Hindlimb muscle (tissue), 1 donor: Measurements from ENCODE around the gene CXCL8. TPM values are rescaled to one million over a fixed set of nuclear protein-coding genes. Genes with fewer than 3 reads are reported as not detected.

Experiments
- DNase-seq: peaks from one replicate; pipeline ENCODE4 v3.0.0-alpha.2; 2013
- polyA plus RNA-seq: library from polyadenylated mRNA; unstranded; fragments of 120-200 nt; gene quantifications from one replicate; pipeline ENCODE4 v1.2.1, GENCODE V29; 2013; ENCODE audit not compliant: insufficient read length

Gene CXCL8
- polyA plus RNA-seq, 1 donor = 2.3 TPM

DNA sequence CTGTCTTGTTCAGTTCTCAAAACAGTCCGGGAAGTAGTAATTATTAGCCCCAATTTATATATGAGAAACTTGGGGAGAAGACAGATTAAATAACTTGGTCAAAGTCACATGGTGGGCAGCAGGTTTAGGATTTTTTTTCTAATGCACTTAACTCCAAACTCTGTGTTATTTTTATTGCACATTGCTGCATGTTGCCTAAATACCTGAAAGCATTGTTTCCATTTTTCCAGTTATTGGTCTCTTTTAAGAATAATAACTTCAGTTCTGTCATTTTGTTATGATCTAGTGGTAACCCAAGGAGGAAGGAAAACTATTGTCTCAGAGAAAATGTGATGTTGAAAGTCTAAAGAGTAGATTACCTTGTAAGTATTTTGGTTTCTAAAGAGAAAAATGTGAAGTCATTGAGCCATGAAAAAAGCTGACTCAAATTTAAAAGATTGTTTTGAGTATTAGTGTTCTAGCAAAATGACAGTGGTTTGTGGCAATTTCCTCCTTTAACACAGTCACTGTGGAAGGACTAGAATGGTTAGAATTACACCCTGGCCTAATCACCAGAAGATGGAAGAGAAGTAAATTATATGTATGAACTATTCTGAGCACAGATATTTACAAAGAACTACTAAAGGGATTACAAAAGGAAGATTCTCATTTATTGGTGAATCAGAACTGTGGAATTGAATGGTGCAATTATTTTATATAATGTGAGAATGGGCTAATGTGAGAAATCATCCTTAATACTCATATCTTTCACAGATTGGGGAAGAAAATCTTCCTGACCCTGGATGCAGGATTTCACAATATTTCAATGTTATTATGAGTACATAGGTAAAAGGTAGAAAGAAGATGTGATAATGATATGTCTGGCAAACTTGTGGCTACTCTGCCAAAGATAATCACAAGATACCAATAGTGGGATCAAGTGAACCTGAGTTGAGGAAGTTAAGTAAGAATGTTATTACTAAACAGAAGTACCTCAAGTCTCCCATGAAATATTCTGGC is 21.7 kb upstream of the CXCL8 start:
- no peak for DNase-seq

DNA sequence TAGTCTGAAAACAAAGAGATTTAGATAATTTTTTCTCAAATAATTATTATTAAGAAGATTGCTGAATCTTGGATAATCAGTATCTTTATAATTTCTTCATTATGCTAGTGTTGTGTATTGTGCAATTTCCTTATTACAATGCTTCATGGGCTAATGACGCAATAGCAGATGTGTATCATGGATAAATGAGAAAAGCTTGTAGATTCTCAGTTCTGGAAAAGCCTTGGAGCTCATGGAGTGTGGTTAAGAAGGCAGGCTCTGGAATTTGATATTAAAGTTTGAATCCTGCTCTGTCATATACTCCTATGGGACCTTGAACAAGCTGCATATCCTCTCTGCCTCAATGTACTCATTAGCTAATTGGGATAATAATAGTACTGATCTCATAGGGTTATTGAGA is 18.9 kb upstream of the CXCL8 start:
- no peak for DNase-seq

DNA sequence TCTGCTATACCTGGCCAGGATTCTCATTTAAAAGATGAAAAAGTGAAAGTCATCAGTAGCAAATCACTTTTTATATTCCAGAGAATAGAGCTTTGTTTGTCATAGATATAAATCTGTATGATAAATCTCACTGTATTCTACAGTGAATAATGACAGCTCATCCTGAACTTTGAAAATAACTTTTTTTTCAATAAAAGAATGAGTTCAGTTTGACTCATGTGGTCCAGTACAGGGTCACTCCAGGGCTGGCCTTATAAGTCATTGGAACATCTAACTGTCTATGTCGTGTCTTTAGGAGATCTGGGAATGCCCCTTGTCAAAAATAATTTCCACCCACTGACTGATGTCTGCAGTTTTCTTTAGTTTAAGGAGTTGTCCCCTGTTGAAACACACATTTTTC is 18.5 kb upstream of the CXCL8 start:
- DNase-seq = no peak

DNA sequence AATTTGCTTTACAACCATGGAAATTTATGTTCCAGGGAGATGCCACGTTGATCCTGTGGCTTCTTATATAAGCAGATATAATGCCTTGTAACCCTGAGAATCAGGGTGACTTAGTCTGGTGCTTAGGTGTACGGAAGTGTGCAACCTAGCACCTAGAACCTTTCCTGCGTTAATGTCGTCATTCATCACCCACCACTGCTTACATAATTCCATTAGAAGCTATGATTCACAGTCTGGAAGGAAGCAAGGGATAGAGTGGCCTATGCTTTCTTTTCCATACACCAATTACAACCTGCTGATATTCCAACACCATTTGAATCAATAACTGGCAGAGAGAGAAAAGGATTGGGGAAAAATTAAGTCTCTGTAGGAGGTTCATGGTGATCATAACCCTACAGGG is 17.3 kb upstream of the CXCL8 start:
- DNase-seq = no peak

DNA sequence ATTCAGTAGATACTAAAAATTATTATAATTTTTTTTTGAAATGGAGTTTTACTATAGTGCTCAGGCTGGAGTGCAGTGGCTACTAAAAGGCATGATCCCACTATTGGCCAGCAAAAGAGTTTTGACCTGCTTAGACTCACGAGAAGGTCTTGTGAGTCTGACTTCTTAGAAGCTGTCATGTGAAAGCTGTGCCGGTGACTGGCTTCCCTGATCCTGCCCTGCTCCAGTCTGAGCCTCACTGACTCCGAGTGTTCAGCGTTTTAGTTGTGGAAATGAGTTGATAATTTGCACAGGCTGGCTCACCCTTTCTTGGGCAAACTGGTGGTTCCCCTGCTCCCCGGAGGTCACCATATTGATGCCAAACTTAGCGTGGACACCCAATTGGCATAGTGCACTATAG is 16.4 kb upstream of the CXCL8 start:
- DNase-seq = no peak

DNA sequence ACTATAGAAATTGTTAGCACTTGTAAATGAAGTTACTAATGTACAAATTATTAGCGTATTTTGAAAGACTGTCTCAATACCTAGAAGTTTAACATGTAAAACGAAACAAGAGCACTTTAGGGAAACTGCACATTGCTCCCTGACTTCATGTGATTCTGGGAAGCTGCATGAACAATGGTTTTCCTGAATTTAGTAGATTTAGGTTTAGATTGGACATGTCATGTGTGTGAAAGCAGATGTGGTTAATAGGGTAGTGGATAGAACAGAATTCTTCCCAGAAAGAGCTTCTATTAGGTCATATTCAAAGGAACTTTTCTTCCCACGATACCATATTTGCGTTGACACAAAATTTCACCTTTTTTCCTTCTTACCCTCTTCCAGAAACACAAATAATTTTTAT is 14.9 kb upstream of the CXCL8 start:
- DNase-seq = no peak

DNA sequence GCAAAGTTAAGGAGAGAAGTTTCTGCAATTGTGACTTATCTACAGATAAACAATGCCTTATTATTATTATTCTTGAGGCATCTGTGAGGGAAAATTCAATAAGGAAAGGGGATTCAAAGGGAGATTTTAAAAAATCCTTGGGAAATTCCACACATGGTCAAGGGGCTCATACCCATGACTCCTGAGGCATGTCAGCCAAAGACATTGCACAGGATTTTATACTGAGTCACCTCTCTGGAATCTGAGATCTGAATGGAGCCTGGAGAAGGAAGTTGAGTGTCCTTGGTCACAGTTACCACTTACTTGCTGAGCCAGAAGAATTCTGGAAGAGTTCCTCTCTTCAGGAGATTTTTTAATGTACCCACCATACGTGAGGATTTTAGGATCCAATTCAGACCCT is 14.4 kb upstream of the CXCL8 start:
- DNase-seq = no peak

DNA sequence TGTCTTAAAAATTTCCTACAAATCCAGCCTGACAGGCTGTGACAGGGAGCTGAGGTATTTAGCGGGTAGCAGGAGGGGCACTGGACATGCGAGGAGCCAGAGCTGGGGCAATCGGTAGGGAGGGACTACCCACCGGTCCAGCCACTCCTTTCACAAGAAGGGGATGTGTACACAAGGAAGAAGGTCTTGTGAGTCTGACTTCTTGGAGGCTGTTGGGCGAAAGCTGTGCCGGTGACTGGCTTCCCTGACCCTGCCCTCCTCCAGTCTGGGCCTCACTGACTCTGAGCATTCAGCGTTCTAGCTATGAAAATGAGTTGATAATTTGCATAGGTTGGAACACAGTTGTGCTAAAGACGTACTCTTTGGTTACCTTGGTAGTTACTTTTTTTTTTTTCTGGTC is 12.7 kb upstream of the CXCL8 start:
- no peak for DNase-seq

DNA sequence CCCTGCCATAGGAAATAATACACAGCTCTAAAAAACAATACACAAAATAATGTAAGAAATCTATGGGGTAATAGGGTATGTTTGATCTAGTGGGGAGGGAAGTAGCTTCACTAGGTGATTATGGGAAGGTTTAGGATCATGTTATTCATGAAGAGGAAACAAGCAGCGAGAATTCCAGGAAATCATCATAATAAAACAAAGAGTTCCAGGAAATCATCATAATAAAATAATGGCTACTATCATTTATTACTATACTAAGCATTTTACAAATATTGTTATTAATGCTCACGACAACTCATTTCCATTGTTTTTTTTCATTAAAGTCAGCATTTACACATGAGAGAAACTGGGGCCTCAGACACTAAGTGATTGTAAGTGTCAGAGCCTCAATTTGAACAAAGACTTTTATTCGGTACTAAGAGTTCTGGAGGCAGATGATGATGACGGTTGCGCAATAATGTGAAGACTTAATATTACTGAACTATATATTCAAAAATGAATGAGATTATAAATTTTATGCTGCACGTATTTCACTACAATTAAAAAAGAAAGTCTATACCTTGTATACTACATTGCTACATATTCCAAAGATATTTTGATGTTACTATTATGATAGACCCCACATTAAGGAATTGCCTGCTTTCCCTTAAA is 12.2 kb upstream of the CXCL8 start:
- no peak for DNase-seq

DNA sequence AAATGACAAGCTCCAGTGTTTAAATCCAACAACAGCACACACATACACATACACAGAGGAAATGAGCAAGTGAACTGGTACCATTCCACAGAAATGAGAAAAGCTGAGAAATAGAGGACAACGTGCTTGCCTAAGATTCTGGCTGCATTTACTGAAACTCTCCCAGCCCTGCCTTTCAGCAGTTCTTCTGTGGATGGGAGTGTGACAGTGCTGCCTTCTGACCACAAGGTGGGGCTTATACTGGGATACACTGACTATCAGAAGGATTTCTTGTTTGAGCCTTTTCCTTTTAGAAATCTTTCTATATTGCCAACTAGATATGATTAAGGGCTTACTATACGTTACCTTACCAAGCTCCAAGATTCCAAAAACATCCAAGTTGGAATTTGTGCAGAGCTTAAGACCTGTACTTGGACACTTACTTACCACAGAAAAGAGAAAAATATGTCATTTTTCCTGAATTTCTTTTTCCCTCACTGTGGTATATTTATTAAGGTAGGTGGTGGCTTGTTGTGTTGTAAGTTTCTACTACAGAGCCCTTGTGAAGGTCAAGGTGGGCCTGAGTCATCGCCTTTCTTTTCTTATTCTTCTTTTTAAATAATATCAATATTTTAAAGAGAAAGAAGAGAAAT is 10.7 kb upstream of the CXCL8 start:
- DNase-seq = peak; percentile 45

DNA sequence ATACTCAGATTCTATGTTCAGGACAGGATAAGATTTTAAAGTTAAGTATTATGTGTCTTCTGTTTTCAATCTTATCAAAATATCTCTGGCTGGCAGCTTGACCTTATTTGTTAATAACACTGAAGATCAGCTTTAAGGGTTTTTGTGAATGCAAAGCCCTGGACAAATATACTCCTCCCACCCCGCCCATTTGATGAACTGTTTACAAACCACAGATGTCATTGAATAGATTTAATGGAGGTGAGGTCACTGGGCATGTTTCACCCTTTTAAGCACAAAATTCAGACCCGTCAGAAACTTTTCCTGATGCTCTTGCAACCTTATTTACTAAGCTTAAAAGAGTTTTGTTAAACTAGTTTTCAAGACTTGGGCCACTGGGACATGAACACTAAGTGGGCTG is 10.1 kb upstream of the CXCL8 start:
- DNase-seq = no peak

DNA sequence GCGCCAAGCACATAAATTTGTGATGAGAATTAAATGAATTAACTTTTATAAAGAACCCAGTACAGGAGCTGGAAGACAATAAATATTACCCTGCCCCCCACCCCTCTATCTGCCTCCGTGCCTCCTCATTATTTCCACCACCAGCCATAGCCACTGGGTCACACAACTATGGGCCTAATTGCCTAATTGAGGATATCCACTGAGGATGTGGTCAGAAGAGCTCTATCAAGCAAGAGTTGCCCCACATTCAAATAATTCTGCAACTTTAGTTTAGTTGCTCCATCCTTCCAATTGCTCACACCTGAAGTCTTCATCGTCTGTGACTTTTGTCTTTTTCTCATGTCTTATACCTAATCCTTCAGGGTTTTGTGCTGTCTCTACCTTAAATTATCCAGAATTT is 9.5 kb upstream of the CXCL8 start:
- DNase-seq = no peak

DNA sequence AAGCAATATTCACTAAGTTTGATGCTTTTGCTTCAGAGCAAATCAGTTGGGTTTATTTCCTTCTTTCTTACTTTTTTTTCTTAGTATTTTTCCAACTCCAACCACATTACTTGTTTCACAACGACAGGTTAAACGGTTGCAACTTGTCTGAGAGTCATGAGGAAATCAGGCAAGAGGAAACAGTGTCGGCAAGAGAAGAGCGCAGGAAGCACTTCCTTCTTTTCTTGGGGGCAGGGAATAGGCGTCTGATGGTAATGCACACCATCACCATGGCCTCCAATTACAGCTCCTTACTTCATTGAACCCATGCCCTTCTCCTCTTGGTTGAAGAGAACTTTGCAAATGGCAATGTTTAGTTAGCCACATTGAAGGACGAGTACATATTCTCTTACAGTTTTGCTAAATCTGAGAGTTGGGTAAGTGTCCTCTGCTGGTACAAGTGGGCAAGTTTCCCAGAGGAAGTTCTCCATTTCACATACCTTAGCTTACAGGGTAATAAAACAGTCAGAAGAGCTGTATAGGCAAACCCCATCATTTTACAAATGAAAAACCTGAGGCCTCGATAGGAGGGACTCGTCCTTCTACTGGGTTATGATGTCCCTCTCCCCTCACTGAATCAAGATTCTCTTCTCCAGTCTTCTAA is 8.3 kb upstream of the CXCL8 start:
- no peak for DNase-seq

DNA sequence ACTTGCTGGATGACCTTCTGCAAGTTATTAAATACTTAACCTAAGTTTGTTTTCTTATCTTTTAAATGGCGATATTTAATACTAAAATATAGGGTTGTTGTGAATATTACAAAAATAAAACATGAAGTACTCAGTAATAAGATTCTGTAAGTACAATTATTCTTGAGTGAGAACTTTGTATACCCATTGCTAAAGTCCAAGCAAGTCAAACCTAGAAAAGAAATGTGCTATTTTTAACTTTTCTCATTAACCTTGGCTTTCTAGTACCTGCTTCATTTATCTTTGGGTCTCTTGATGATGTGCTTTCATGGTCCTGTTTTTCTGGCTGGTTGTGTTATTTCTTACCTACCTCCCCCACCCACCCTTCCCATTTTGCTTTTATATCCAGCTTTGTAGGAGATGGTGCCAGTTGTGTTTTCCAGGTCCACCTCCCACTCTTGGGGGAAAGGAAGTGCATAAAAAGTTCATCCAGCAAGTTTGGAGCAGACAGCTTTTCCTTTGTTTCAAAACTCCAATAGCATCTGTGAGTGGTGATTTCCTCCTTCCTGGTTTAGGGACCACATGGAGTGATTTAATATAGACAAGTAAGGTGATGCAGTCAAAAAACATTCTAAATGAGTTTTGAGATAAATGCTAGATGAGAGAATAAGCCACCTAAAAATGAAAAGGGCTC is 7.5 kb upstream of the CXCL8 start:
- DNase-seq = no peak

DNA sequence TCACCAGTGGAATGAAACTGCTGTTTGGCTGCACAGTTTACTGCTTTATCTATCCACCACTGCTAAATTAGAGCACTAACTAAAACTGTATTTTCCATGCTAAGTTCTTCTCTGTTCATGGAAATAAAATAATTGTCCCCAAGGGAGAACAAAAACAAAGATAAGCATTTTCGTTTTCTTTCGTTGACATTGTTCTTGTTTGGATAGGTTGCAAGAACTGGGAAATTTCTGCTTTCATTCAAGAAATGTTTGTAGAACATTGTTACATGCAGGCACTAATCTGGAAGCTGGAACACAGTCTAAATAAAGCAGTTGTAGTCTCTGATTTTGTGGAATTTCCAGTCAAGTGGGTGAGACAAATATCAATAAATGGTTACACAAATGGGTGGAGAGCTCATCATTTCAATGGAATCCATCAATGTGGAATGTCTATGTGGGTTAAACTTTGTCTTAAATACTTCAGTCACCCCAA is 5.8 kb upstream of the CXCL8 start:
- DNase-seq = no peak

DNA sequence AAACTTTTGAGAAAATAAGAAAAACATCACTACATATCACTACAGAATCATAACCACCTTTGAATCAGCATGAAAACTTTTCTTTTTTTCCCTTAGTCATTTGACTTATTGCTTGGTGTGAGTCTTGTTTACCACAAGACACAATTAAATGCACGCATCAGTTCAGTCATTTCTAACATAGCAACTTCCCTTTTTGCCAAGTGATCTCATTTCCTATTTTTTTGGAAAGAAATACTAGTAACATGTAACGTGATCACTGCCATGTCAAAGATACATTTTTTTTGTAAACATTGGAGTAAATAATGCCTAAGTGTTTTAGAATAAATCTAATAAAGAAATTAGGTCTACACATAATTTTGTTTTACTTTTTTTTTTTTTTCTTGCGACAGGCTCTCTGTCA is 5.1 kb upstream of the CXCL8 start:
- no peak for DNase-seq

DNA sequence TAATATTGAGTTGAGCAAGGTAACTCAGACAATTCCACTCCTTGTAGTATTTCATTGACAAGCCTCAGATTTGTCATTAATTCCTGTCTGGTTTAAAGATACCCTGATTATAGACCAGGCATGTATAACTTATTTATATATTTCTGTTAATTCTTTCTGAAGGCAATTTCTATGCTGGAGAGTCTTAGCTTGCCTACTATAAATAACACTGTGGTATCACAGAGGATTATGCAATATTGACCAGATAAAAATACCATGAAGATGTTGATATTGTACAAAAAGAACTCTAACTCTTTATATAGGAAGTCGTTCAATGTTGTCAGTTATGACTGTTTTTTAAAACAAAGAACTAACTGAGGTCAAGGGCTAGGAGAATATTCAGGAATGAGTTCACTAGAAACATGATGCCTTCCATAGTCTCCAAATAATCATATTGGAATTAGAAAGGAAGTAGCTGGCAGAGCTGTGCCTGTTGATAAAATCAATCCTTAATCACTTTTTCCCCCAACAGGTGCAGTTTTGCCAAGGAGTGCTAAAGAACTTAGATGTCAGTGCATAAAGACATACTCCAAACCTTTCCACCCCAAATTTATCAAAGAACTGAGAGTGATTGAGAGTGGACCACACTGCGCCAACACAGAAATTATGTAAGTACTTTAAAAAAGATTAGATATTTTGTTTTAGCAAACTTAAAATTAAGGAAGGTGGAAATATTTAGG is 821 bp downstream of the CXCL8 start:
- no peak for DNase-seq

DNA sequence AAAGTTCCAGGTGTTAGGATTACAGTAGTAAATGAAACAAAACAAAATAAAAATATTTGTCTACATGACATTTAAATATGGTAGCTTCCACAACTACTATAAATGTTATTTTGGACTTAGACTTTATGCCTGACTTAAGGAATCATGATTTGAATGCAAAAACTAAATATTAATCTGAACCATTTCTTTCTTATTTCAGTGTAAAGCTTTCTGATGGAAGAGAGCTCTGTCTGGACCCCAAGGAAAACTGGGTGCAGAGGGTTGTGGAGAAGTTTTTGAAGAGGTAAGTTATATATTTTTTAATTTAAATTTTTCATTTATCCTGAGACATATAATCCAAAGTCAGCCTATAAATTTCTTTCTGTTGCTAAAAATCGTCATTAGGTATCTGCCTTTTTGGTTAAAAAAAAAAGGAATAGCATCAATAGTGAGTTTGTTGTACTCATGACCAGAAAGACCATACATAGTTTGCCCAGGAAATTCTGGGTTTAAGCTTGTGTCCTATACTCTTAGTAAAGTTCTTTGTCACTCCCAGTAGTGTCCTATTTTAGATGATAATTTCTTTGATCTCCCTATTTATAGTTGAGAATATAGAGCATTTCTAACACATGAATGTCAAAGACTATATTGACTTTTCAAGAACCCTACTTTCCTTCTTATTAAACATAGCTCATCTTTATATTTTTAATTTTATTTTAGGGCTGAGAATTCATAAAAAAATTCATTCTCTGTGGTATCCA is 1.6 kb downstream of the CXCL8 start:
- DNase-seq = no peak

DNA sequence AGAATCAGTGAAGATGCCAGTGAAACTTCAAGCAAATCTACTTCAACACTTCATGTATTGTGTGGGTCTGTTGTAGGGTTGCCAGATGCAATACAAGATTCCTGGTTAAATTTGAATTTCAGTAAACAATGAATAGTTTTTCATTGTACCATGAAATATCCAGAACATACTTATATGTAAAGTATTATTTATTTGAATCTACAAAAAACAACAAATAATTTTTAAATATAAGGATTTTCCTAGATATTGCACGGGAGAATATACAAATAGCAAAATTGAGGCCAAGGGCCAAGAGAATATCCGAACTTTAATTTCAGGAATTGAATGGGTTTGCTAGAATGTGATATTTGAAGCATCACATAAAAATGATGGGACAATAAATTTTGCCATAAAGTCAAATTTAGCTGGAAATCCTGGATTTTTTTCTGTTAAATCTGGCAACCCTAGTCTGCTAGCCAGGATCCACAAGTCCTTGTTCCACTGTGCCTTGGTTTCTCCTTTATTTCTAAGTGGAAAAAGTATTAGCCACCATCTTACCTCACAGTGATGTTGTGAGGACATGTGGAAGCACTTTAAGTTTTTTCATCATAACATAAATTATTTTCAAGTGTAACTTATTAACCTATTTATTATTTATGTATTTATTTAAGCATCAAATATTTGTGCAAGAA is 2.3 kb downstream of the CXCL8 start:
- DNase-seq = no peak

DNA sequence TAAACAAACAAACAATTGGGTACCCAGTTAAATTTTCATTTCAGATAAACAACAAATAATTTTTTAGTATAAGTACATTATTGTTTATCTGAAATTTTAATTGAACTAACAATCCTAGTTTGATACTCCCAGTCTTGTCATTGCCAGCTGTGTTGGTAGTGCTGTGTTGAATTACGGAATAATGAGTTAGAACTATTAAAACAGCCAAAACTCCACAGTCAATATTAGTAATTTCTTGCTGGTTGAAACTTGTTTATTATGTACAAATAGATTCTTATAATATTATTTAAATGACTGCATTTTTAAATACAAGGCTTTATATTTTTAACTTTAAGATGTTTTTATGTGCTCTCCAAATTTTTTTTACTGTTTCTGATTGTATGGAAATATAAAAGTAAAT is 2.9 kb downstream of the CXCL8 start:
- DNase-seq = no peak
